ENCODE measurements around the gene AVPR1B.
A peak's percentile ranks its signal among the peaks of the same experiment; 100 is the strongest.

The AVPR1B gene

GRCh38 chr1:206111271-206111927, 5.8 kb downstream of the AVPR1B start:
- DNase-seq: no peak

- no peak for DNase-seq
Observed at GRCh38 chr1:206110820-206111219, 6.4 kb downstream of the AVPR1B start.

- no peak for DNase-seq
Observed at GRCh38 chr1:206110161-206110560, 7.0 kb downstream of the AVPR1B start.

- DNase-seq: no peak
Observed at GRCh38 chr1:206109718-206110117, 7.5 kb downstream of the AVPR1B start.

GRCh38 chr1:206108635-206109034, 8.6 kb downstream of the AVPR1B start:
- DNase-seq: no peak

- DNase-seq: no peak
Observed at GRCh38 chr1:206107168-206107544, 10.0 kb downstream of the AVPR1B start.

GRCh38 chr1:206106328-206107167, 10.6 kb downstream of the AVPR1B start:
- DNase-seq: peak; percentile 75

- no peak for DNase-seq
Observed at GRCh38 chr1:206105464-206105995, 11.7 kb downstream of the AVPR1B start.

- no peak for DNase-seq
Observed at GRCh38 chr1:206103979-206104378, 13.2 kb downstream of the AVPR1B start.

GRCh38 chr1:206102292-206102936, 14.8 kb downstream of the AVPR1B start:
- no peak for DNase-seq

- DNase-seq: no peak
Observed at GRCh38 chr1:206101351-206102045, 15.7 kb downstream of the AVPR1B start.

GRCh38 chr1:206100226-206100815, 16.9 kb downstream of the AVPR1B start:
- no peak for DNase-seq

GRCh38 chr1:206098242-206098919, 18.8 kb downstream of the AVPR1B start:
- DNase-seq: no peak

GRCh38 chr1:206097381-206097780, 19.8 kb downstream of the AVPR1B start:
- no peak for DNase-seq

- DNase-seq: no peak
Observed at GRCh38 chr1:206094024-206094423, 23.2 kb downstream of the AVPR1B start.

- DNase-seq: no peak
Observed at GRCh38 chr1:206089341-206089740, 27.8 kb downstream of the AVPR1B start.

- no peak for DNase-seq
Observed at GRCh38 chr1:206087091-206087490, 30.1 kb downstream of the AVPR1B start.

- DNase-seq: no peak
Observed at GRCh38 chr1:206083750-206084149, 33.4 kb downstream of the AVPR1B start.

GRCh38 chr1:206082831-206083695, 34.1 kb downstream of the AVPR1B start:
- DNase-seq: no peak

GRCh38 chr1:206081856-206082255, 35.3 kb downstream of the AVPR1B start:
- DNase-seq: no peak

All from activated CD4-positive, alpha-beta T cell treated with anti-CD3 and anti-CD28 coated beads, Interleukin-2, amount 50 U/mL, for 1 hour (primary cell).